B cell (primary cell): ENCODE results near the gene CELF4. TPM values are rescaled to one million over a fixed set of nuclear protein-coding genes. Genes with fewer than 3 reads are reported as not detected.
"Not testable (repeated sequence)": the region's sequence is repeated elsewhere in the genome, so short reads cannot be mapped to it uniquely, and the experiment has no call there.

Experiments used
- ATAC-seq: fragments of 200-7000 bp; cut with Tn5 transposase; one replicate; pipeline ENCODE4 v1.10.0; 2021; ENCODE audit warnings: low read depth, mild to moderate bottlenecking, moderate number of reproducible peaks, moderate library complexity
- CTCF ChIA-PET: fragments of 350-600 bp; sonication (Branson Sonifier 250); formaldehyde crosslinking; loops from one replicate; lab custom pipeline; 2021; ENCODE audit warnings: antibody characterized with exemption, inconsistent platforms; lab: Charles Lee
- POLR2A ChIA-PET: fragments of 350-600 bp; sonication (Branson Sonifier 250); formaldehyde crosslinking; loops from one replicate; lab custom pipeline; 2021; ENCODE audit warnings: antibody characterized with exemption; lab: Charles Lee
- DNase-seq: peaks from one replicate; pipeline ENCODE4 v3.0.0; 2013
- H2AFZ ChIP-seq: 2 replicates; pipeline ENCODE4 v1.6.1; 2012; ENCODE audit warnings: mild to moderate bottlenecking, low read depth, low read length; ENCODE audit not compliant: insufficient read depth, poor library complexity, severe bottlenecking
- H3K27ac ChIP-seq, 2 donors: 1 replicate in 1 of 2; 2 replicates in 1 of 2; pipeline ENCODE4 v1.5.1; 2012 to 2013; ENCODE audit warnings: low read length in 2 of 2, mild to moderate bottlenecking in 2 of 2, moderate library complexity in 1 of 2
- H3K27me3 ChIP-seq, 4 experiments: fragments of 200-600 bp in 1 of 4; sonication (generic) in 1 of 4; replicated peaks in 1 of 4; 1 replicate in 2 of 4; 2 replicates in 2 of 4; pipeline versions ENCODE4 v1.6.1 to v1.7.0; 2013 to 2016; ENCODE audit warnings: low read length in 3 of 4, mild to moderate bottlenecking in 2 of 4, mixed read lengths in 1 of 4, moderate library complexity in 1 of 4; ENCODE audit not compliant: insufficient read depth in 4 of 4, control insufficient read depth in 3 of 4; ENCODE audit errors: control extremely low read depth in 1 of 4
- H3K36me3 ChIP-seq, 2 experiments: replicated peaks in 1 of 2; 1 replicate in 1 of 2; 2 replicates in 1 of 2; pipeline versions ENCODE4 v1.6.1 to v1.7.1; 2013; ENCODE audit warnings: low read length in 1 of 2; ENCODE audit not compliant: insufficient read depth in 2 of 2, control insufficient read depth in 1 of 2; ENCODE audit errors: control extremely low read depth in 1 of 2, extremely low read depth in 1 of 2
- H3K4me1 ChIP-seq, 2 donors: fragments of 200-600 bp in 1 of 2; sonication (generic) in 1 of 2; 1 replicate in 1 of 2; 2 replicates in 1 of 2; pipeline versions ENCODE4 v1.5.1 to v1.6.1; 2013 to 2017; ENCODE audit warnings: low read length in 2 of 2; ENCODE audit not compliant: control insufficient read depth in 2 of 2, insufficient read depth in 2 of 2
- H3K4me2 ChIP-seq: replicated peaks from 2 replicates; pipeline ENCODE3; 2012; ENCODE audit warnings: mild to moderate bottlenecking, low read depth, low read length; ENCODE audit not compliant: poor library complexity, severe bottlenecking
- H3K4me3 ChIP-seq, 5 experiments: fragments of 200-600 bp in 1 of 5; sonication (generic) in 1 of 5; 1 replicate in 3 of 5; 2 replicates in 2 of 5; pipeline versions ENCODE4 v1.5.1 to v1.7.0; 2011 to 2016; ENCODE audit warnings: low read length in 4 of 5, mild to moderate bottlenecking in 4 of 5, low read depth in 2 of 5, control low read depth in 1 of 5, moderate library complexity in 1 of 5; ENCODE audit not compliant: insufficient read depth in 1 of 5; ENCODE audit errors: control extremely low read depth in 1 of 5, extremely low read depth in 1 of 5
- H3K79me2 ChIP-seq: fragments of 200-600 bp; sonication (generic); one replicate; pipeline ENCODE4 v1.6.0; 2016; ENCODE audit warnings: low read length; ENCODE audit not compliant: control insufficient read depth, insufficient read depth
- H3K9ac ChIP-seq: fragments of 200-600 bp; sonication (generic); 2 replicates; pipeline ENCODE4 v1.6.1; 2017; ENCODE audit warnings: mild to moderate bottlenecking, low read length, moderate library complexity
- H3K9me3 ChIP-seq, 3 donors: one replicate each; pipeline versions ENCODE4 v1.6.1 to v1.7.1; 2013; ENCODE audit warnings: low read length in 2 of 3; ENCODE audit not compliant: control insufficient read depth in 2 of 3, insufficient read depth in 1 of 3; ENCODE audit errors: control extremely low read depth in 1 of 3
- H4K20me1 ChIP-seq: 2 replicates; pipeline ENCODE4 v1.6.0; 2012; ENCODE audit warnings: mild to moderate bottlenecking, low read length; ENCODE audit not compliant: insufficient read depth, control insufficient read depth, poor library complexity, severe bottlenecking
- H3K27ac Mint-ChIP-seq: one replicate; pipeline ENCODE4 v1.8.0; 2021; ENCODE audit warnings: mixed read lengths
- H3K27me3 Mint-ChIP-seq: one replicate; pipeline ENCODE4 v1.8.0; 2021; ENCODE audit warnings: mixed read lengths
- H3K4me1 Mint-ChIP-seq: one replicate; pipeline ENCODE4 v1.8.0; 2021; ENCODE audit warnings: mixed read lengths
- H3K4me3 Mint-ChIP-seq: one replicate; pipeline ENCODE4 v1.8.0; 2021; ENCODE audit warnings: mixed read lengths
- H3K9me3 Mint-ChIP-seq: one replicate; pipeline ENCODE4 v1.8.0; 2022; ENCODE audit warnings: mixed read lengths; ENCODE audit not compliant: insufficient read depth
- CTCF ChIP-seq: fragments of 200-600 bp; IDR thresholded peaks from one replicate; pipeline ENCODE4 v1.8.0; 2022; ENCODE audit warnings: antibody characterized with exemption, mild to moderate bottlenecking
- EZH2 ChIP-seq: IDR thresholded peaks from 2 replicates; pipeline ENCODE4 v1.6.1; 2012; ENCODE audit warnings: borderline replicate concordance, low read depth, mild to moderate bottlenecking, moderate library complexity, low read length; ENCODE audit not compliant: insufficient read depth, poor library complexity, severe bottlenecking
- WGBS: methylation state at CpG from one replicate; pipeline ENCODE4 v1.1.5; 2013; ENCODE audit warnings: missing lambda C conversion rate; ENCODE audit not compliant: insufficient coverage; 5-methylcytosine and 5-hydroxymethylcytosine counted together
- intact Hi-C: fragments of 100-400 bp; cut with micrococcal nuclease; formaldehyde crosslinking; loops from one replicate; pipeline ENCODE4 v1.10.0; 2022
- polyA plus RNA-seq: library from polyadenylated mRNA; depleted of rRNA; stranded (reverse); fragments of >200 nt; gene quantifications from 2 replicates; pipeline ENCODE4 v1.2.3, GENCODE V29; 2012
- total RNA-seq, 2 donors: library from RNA; stranded (reverse); fragments of 120-200 nt in 1 of 2; gene quantifications; 1 replicate in 1 of 2; 2 replicates in 1 of 2; pipeline versions ENCODE4 v1.2.3 to v1.2.4, GENCODE V29; 2013 to 2022

Gene CELF4
- total and polyA plus RNA-seq, 2 donors (not counting 1 experiment from before 2014, with no cell fraction given) = not detected

GRCh38 chr18:37361335-37362157 lies 204.1 kb downstream of the CELF4 start:
- peaks cover 0 to 4% (median 0%) of the 10 kb centered on the region in 3 donors for H3K9me3 ChIP-seq
- WGBS = 40% methylated on average over 18 of the region's 19 CpGs
- ATAC-seq (no peak), DNase-seq (no peak)
- H3K4me2 ChIP-seq = no peak overlapping the region
- H3K27ac ChIP-seq = no peak overlapping the region
- H3K9ac ChIP-seq = no peak overlapping the region
- peaks cover 0 to 11% (median 3%) of the 10 kb centered on the region in 4 experiments for H3K27me3 ChIP-seq
- H3K9me3 Mint-ChIP-seq = no peaks in the 10 kb centered on the region
- ChIA-PET POLR2A (no interaction called here), CTCF (no interaction called here)
- peaks cover 22% of the 10 kb centered on the region for H3K27me3 Mint-ChIP-seq
- no peaks in the 10 kb centered on the region for H3K4me1 Mint-ChIP-seq
- H4K20me1 ChIP-seq = no peaks in the 10 kb centered on the region
- intact Hi-C loops = no loop called here
- no peaks in the 10 kb centered on the region for H3K4me1 ChIP-seq
- no peak overlapping the region for H3K4me3 Mint-ChIP-seq
- H3K27ac Mint-ChIP-seq = no peak overlapping the region
- H3K79me2 ChIP-seq = no peaks in the 10 kb centered on the region
- H3K36me3 ChIP-seq = no peaks in the 10 kb centered on the region
- no peak overlapping the region for H3K4me3 ChIP-seq
- no peak overlapping the region for H2AFZ ChIP-seq
- TF ChIP-seq CTCF (no peak), EZH2 (no peak)

DNA sequence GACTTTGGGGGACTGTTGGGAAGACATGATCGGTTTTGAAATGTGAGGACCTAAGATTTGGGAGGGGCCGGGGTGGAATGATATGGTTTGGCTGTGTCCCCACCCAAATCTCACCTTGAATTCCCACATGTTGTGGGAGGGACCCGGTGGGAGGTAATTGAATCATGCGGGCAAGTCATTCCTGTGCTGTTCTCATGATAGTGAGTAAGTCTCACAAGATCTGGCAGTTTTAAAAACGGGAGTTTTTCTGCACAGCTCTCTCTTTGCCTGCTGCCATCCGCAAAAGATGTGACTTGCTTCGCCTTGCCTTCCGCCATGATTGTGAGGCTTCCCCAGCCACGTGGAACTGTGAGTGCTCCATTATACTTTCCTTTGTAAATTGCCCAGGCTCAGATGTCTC lies 207.5 kb downstream of the CELF4 start:
- peaks cover 0 to 11% (median 3%) of the 10 kb centered on the region in 4 experiments for H3K27me3 ChIP-seq
- H3K9me3 Mint-ChIP-seq, H3K27ac ChIP-seq, H3K9ac ChIP-seq, H3K4me1 Mint-ChIP-seq, intact Hi-C loops, H3K4me2 ChIP-seq, H3K36me3 ChIP-seq, ATAC-seq, CTCF ChIA-PET, H2AFZ ChIP-seq, H3K79me2 ChIP-seq, H3K4me1 ChIP-seq, H4K20me1 ChIP-seq, H3K27ac Mint-ChIP-seq, DNase-seq, H3K9me3 ChIP-seq, POLR2A ChIA-PET, H3K4me3 Mint-ChIP-seq, H3K4me3 ChIP-seq: not testable (repeated sequence)
- WGBS = 82% methylated on average over 7 of the region's 9 CpGs
- peaks cover 14% of the 10 kb centered on the region for H3K27me3 Mint-ChIP-seq
